ENCODE data around the gene EFS. TPM values are rescaled to one million over a fixed set of nuclear protein-coding genes. Genes with fewer than 3 reads are reported as not detected.

Gene EFS
- total and polyA plus RNA-seq, 2 experiments from 2014 or later = 16.7 to 36.6 TPM

DNA sequence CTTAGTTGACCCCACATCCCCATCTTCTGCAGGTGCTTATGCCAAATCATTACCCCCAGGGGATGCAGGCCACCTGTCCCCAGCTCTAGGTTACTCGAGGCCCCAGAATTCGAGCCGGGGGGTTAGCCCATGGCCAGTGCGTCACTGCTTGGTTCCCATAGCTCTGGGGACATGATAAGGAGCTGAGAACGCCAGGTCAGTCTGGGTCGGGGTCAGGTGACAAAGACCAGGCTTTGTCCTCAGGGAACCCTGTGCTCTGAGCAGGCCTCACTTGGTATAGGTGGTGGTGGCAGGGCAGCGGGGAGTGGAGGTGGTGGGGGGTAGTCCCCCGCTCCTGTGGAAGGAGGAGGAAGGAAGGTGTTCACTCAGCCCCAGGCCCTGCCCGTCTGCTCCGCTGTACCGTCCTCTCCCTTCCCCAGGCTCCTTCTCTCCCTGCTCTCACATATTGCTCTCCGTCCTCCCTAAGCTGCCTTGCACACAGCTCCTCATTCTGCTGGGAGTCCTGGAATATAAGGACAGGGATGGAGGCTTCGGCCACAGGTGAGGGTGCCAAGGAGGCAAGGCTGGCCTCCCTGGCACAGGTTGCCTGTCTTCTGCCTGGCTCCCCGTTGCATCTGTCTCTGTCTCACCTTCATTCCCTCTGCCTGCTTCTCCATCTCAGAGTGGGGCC lies 45.1 kb upstream of the EFS start:
- Histone ChIP-seq H3K4me1 (ENCODE audit: low read depth) (peaks cover 40% of the 10 kb centered on the region), H3K4me3 (no peak overlapping the region), H3K9me3 (ENCODE audit: low read depth) (no peaks in the 10 kb centered on the region), H3K36me3 (peaks cover 28% of the 10 kb centered on the region), H3K27ac (peak overlapping the region; percentile 99), H3K27me3 (no peaks in the 10 kb centered on the region)
- TF ChIP-seq CTCF (IDR thresholded peaks at IDR 0.05; ENCODE audit: low read depth, low read length) = no peak
- peak in 1 of 2 donors; percentile 59 for DNase-seq (ENCODE audit: low read depth in 1 of 2, low spot score in 1 of 2)

- peaks cover 35% of the 10 kb centered on the region for H3K36me3 ChIP-seq
- H3K9me3 ChIP-seq (ENCODE audit: low read depth) = no peaks in the 10 kb centered on the region
- no peak for TF ChIP-seq CTCF (IDR thresholded peaks at IDR 0.05; ENCODE audit: low read depth, low read length)
- peak overlapping the region; percentile 98 for H3K4me3 ChIP-seq
- no peak for DNase-seq (ENCODE audit: low read depth in 1 of 2, low spot score in 1 of 2)
- peak overlapping the region; percentile 99 for H3K27ac ChIP-seq
- H3K27me3 ChIP-seq = no peaks in the 10 kb centered on the region
- peaks cover 39% of the 10 kb centered on the region for H3K4me1 ChIP-seq (ENCODE audit: low read depth)
These were observed 44.5 kb upstream of the EFS start for GRCh38 chr14:23409475-23409874.

- TF ChIP-seq CTCF (IDR thresholded peaks at IDR 0.05; ENCODE audit: low read depth, low read length) = no peak
- H3K4me1 ChIP-seq (ENCODE audit: low read depth) = peaks cover 36% of the 10 kb centered on the region
- H3K36me3 ChIP-seq = peaks cover 47% of the 10 kb centered on the region
- peak overlapping the region; percentile 99 for H3K27ac ChIP-seq
- peak overlapping the region; percentile 98 for H3K4me3 ChIP-seq
- H3K27me3 ChIP-seq = no peaks in the 10 kb centered on the region
- no peaks in the 10 kb centered on the region for H3K9me3 ChIP-seq (ENCODE audit: low read depth)
- peak in 1 of 2 donors; percentile 96 for DNase-seq (ENCODE audit: low read depth in 1 of 2, low spot score in 1 of 2)
These were observed 43.3 kb upstream of the EFS start for GRCh38 chr14:23408307-23408630.

DNA sequence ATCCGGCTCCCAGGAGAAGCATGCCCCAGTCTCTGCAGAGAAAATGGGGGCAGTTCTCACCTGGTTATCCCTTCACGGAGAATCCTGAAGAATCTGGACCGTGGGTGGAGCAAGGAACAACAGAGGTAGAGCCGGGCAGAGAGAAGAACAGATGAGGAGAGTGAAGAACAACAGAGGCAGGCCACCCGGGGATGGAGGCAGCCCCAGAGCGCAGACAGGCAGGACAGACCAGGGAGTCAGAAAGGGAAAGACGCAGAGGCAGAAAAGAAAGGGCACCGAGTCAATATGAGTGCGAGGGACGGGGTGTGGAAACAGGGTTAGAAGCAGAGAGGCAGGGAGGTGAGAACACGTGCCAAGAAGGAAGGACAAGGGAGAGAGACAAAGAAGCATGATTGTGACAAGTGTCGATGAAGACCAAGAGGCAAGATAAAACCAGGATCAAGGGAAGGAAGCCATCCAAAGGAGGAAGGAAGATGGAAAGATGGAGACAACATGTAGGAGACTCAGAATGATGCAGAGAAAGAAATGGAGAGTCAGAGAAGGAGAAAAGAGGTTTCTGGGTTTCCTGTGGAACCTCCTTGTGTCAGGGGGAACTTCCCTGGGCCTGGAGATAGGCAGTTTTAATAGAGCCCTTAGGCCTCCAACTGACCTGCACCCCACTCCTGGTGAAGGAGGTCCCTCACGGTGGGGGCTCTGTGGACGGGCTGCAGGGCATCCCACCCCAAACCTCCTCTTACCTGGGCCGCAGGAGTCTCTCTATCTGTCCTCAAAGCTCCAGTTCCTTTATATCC lies 42.7 kb upstream of the EFS start, which contains the start of gene MYH6:
MYH6 (minus strand) TSS at position 758 of the 791 bp plus-strand sequence. CDS start 1,050 bp downstream, outside the sequence.
- peaks cover 40% of the 10 kb centered on the region for H3K4me1 ChIP-seq (ENCODE audit: low read depth)
- no peaks in the 10 kb centered on the region for H3K27me3 ChIP-seq
- peaks cover 52% of the 10 kb centered on the region for H3K36me3 ChIP-seq
- no peak for TF ChIP-seq CTCF (IDR thresholded peaks at IDR 0.05; ENCODE audit: low read depth, low read length)
- H3K9me3 ChIP-seq (ENCODE audit: low read depth) = no peaks in the 10 kb centered on the region
- no peak for DNase-seq (ENCODE audit: low read depth in 1 of 2, low spot score in 1 of 2)
- H3K4me3 ChIP-seq = peak within 1 kb of the TSS; percentile 98
- H3K27ac ChIP-seq = peak within 1 kb of the TSS; percentile 99

- H3K4me3 ChIP-seq = peak overlapping the region; percentile 98
- H3K36me3 ChIP-seq = peaks cover 61% of the 10 kb centered on the region
- peaks cover 42% of the 10 kb centered on the region for H3K4me1 ChIP-seq (ENCODE audit: low read depth)
- H3K27ac ChIP-seq = peak overlapping the region; percentile 99
- no peaks in the 10 kb centered on the region for H3K9me3 ChIP-seq (ENCODE audit: low read depth)
- TF ChIP-seq CTCF (IDR thresholded peaks at IDR 0.05; ENCODE audit: low read depth, low read length) = no peak
- H3K27me3 ChIP-seq = no peaks in the 10 kb centered on the region
- DNase-seq (ENCODE audit: low read depth in 1 of 2, low spot score in 1 of 2) = no peak
These were observed 41.9 kb upstream of the EFS start for GRCh38 chr14:23406725-23407355.
